ENCODE results near the gene CENPX.

GRCh38 chr17:82029990-82030469 is 7.4 kb upstream of the CENPX start:
- no peak for TF ChIP-seq EZH2 (IDR thresholded peaks at IDR 0.05)
- no peak for TF ChIP-seq POLR2AphosphoS5 (IDR thresholded peaks at IDR 0.05; ENCODE audit: borderline replicate concordance, low read depth, low read length)
